ENCODE data around the gene SH3GL3.

SH3GL3 gene

GRCh38 chr15:83504365-83504764, 57.2 kb downstream of the SH3GL3 start:
- no peak for DNase-seq (ENCODE audit: low read depth)

- no peak for DNase-seq (ENCODE audit: low read depth)
Measured at GRCh38 chr15:83510001-83510400, 62.9 kb downstream of the SH3GL3 start.

GRCh38 chr15:83512459-83512858, 65.3 kb downstream of the SH3GL3 start:
- no peak for DNase-seq (ENCODE audit: low read depth)

GRCh38 chr15:83514584-83514983, 67.4 kb downstream of the SH3GL3 start:
- DNase-seq (ENCODE audit: low read depth) = no peak

- DNase-seq (ENCODE audit: low read depth) = no peak
Measured at GRCh38 chr15:83515164-83515563, 68.0 kb downstream of the SH3GL3 start.

- no peak for DNase-seq (ENCODE audit: low read depth)
Measured at GRCh38 chr15:83516935-83517334, 69.8 kb downstream of the SH3GL3 start.

- no peak for DNase-seq (ENCODE audit: low read depth)
Measured at GRCh38 chr15:83526319-83526718, 79.2 kb downstream of the SH3GL3 start.

GRCh38 chr15:83533410-83533962, 86.3 kb downstream of the SH3GL3 start:
- DNase-seq (ENCODE audit: low read depth) = no peak

- no peak for DNase-seq (ENCODE audit: low read depth)
Measured at GRCh38 chr15:83537606-83538005, 90.5 kb downstream of the SH3GL3 start.

GRCh38 chr15:83538682-83539081, 91.5 kb downstream of the SH3GL3 start:
- DNase-seq (ENCODE audit: low read depth) = no peak

- no peak for DNase-seq (ENCODE audit: low read depth)
Measured at GRCh38 chr15:83545804-83546511, 98.8 kb downstream of the SH3GL3 start.

- no peak for DNase-seq (ENCODE audit: low read depth)
Measured at GRCh38 chr15:83546512-83546888, 99.4 kb downstream of the SH3GL3 start.

GRCh38 chr15:83547168-83547567, 100.0 kb downstream of the SH3GL3 start:
- no peak for DNase-seq (ENCODE audit: low read depth)

GRCh38 chr15:83549623-83550022, 102.5 kb downstream of the SH3GL3 start:
- no peak for DNase-seq (ENCODE audit: low read depth)

GRCh38 chr15:83554558-83554957, 107.4 kb downstream of the SH3GL3 start:
- DNase-seq (ENCODE audit: low read depth) = no peak

- no peak for DNase-seq (ENCODE audit: low read depth)
Measured at GRCh38 chr15:83555383-83555782, 108.2 kb downstream of the SH3GL3 start.

GRCh38 chr15:83556068-83556467, 108.9 kb downstream of the SH3GL3 start:
- DNase-seq (ENCODE audit: low read depth) = no peak

GRCh38 chr15:83556754-83557153, 109.6 kb downstream of the SH3GL3 start:
- no peak for DNase-seq (ENCODE audit: low read depth)

GRCh38 chr15:83558146-83558545, 111.0 kb downstream of the SH3GL3 start:
- DNase-seq (ENCODE audit: low read depth) = no peak

- peak; percentile 37 for DNase-seq (ENCODE audit: low read depth)
Measured at GRCh38 chr15:83559310-83559966, 112.3 kb downstream of the SH3GL3 start.

GRCh38 chr15:83561661-83562060, 114.5 kb downstream of the SH3GL3 start:
- no peak for DNase-seq (ENCODE audit: low read depth)

GRCh38 chr15:83565138-83565537, 118.0 kb downstream of the SH3GL3 start:
- DNase-seq (ENCODE audit: low read depth) = no peak

- no peak for DNase-seq (ENCODE audit: low read depth)
Measured at GRCh38 chr15:83565553-83566159, 118.5 kb downstream of the SH3GL3 start.
